ENCODE measurements around the gene DUSP8.

Gene DUSP8

GRCh38 chr11:1532014-1532586 is 40.0 kb downstream of the DUSP8 start:
- no peak for DNase-seq (ENCODE audit: low spot score)

DNA sequence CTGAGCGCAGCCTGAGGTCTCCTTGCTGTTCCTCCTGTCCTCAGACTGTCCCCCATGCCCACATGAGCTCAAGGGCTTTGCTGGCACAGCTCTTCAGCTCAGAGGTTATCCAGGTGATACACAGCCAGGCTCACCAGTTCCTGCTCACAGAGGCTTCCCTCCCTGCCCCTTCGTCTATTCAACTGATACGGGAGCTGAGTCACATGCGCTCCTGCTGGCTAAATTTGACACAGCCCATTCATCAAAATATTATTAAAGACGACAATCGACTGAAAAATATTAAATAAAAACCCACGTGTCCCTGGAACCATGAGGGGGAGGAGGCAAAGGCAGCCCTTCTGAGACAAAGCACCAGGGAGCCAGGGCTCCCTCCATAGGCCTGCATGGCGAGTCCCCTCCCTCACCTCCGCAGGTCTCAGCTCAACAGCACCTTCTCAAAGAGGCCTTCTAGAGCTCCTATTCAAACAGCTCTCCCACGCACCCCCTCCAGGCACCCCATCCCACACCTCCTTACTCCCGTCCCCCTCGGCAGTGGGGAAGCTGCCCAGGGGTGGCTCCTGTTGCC is 40.5 kb downstream of the DUSP8 start:
- DNase-seq (ENCODE audit: low spot score), result no peak

GRCh38 chr11:1530686-1531448 is 41.2 kb downstream of the DUSP8 start:
- no peak for DNase-seq (ENCODE audit: low spot score)

GRCh38 chr11:1529774-1530173 is 42.3 kb downstream of the DUSP8 start:
- DNase-seq (ENCODE audit: low spot score), result no peak

DNA sequence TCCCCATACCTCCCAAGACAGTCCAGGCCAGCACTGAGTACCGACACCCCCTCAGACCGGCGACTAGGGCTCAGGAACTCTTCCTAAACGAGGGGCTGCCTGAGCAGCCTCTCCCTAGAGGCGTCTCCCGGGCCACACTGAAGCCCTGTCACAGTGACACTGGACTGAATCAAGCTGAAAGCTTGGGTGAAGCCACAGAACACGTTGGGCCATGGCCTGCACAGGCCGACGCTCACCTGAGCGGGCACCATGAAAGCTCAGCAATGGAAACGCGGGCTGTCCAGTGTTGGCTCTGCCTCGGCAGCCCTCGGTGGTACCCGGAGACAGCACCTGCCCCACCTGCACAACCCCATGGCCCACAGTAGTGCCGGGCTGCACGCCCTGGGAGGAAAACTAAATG is 42.8 kb downstream of the DUSP8 start:
- no peak for DNase-seq (ENCODE audit: low spot score)

DNA sequence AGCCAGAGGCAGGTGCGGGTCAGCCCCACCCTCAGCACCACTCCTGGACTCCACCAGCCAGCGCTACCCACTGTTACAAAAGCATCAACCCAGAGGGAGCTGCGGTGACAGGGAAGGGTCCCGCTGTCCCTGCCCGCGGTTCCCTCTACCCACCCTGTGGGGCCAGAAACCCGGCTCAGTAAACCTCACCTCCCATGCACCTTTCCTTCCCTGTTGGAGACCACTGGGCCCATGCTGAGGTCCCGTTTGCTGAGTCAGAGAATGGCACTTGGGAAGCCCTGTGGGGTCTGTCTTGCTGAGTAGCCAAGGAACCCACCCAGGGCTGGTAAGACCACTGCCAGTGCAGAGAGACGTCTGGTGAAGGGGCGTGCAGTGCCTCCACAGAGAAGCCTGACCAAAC is 43.4 kb downstream of the DUSP8 start:
- DNase-seq (ENCODE audit: low spot score), result no peak

DNA sequence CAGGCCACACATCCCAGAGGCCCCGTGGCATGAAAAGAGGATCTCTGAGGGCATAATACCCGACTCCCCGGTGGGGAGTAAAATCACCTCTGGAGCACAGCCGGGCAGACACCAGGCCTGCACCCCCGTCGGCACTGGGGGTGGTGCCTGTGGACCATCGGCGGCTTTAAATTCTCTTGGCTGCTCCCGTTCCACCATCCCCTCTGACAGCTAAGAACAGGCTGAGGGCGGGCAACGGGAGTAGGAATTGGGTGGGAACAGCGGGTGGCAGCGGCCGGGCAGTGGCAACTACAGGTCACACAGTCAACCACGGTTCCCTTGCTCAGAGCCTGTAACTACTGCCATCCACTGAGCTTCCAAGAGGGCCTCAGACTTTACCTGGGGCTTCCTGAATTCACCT is 45.3 kb downstream of the DUSP8 start:
- DNase-seq (ENCODE audit: low spot score), result no peak

GRCh38 chr11:1523779-1524178 is 48.3 kb downstream of the DUSP8 start:
- no peak for DNase-seq (ENCODE audit: low spot score)

DNA sequence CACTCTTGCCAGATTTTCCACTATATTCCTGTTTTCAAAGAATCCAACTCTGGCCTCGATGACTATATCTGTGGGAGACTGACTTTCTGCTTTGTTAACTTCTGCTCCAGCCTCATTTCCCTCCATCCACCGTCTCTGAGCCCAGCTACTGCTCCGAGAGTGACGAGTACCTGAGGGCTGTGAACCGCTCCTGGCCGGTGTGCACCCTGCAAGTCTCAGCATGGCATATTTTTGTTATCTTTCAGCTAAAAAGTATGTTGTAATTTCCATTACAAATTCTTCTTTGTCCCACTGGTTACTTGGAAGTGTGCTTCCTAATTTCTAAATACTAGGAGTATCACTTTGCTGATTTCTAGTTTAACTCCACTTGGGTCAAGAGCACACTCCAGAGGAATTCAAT is 49.0 kb downstream of the DUSP8 start:
- no peak for DNase-seq (ENCODE audit: low spot score)

DNA sequence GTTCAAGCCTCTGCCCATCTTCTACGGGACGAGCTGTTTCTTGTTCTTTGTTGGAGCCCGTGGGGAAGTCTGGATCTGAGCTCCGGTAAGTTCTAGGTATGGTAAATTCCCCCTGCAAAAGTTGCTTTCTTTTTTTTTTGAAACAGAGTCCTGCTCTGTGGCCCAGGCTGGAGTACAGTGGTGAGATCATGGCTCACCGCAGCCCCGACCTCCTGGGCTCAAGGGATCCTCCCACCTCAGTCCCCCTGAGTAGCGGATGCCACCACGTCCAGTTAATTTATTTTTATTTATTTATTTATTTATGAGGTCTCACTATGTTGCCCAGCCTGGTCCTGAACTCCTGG is 50.0 kb downstream of the DUSP8 start:
- no peak for DNase-seq (ENCODE audit: low spot score)

DNA sequence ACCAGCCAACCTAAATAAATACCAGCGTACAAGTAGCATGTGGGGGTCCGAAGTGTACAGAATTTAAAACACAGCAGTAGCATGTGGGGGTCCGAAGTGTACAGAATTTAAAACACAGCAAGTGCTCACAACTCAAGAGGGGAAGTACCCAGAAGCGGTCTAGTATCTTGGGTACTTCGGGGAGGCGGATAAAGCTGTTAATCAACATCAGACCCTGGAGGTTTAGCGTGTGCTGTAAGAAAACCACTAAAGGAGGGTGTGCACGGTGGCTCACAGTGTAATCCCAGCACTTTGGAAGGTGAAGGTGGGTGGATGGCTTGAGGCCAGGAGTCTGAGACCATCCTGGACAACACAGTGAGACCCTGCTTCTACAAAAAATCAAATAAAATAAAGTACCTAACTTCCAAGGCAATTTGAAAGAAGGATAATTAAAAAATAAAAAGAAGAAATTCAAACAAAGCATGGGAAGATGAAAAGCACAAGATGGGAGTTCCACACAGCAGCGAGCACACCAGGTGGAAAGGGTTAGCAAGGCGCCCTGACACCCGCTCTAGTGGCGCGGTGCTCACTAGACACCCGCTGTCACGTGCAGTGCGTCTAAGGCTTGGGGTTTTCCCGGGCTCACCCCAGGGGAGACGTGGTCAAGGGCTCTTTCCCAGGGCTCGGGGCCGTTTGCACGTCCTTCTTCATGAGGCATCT is 50.5 kb downstream of the DUSP8 start:
- DNase-seq (ENCODE audit: low spot score), result no peak

DNA sequence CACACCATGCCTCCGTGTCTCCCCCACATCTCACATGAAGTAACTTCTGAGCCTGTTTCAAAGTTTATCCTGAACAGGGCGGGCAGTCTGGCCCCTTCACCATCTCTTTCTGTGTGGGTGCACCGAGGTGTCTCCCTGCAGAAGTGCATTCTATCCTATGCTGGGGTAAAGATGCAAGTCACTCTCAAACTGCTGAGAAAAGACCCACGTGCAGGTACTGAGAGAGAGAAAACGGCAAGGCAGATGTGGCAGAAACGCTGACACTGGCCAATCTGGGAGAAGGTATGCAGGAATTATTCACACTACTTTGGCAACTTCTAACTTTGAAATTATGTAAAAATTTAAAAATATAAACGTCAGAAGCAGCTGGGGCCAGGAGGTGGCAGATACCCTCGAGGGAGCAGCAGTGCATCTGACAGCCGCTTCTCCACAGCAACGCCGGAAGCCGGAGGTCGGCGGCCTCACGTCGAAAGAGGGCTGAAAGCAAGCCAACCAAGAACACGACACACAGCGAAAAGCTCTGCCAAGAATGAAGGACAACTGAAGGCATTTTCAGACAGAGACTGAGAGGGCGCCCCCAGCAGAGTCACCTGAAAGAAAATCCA is 51.3 kb downstream of the DUSP8 start:
- DNase-seq (ENCODE audit: low spot score), result no peak

DNA sequence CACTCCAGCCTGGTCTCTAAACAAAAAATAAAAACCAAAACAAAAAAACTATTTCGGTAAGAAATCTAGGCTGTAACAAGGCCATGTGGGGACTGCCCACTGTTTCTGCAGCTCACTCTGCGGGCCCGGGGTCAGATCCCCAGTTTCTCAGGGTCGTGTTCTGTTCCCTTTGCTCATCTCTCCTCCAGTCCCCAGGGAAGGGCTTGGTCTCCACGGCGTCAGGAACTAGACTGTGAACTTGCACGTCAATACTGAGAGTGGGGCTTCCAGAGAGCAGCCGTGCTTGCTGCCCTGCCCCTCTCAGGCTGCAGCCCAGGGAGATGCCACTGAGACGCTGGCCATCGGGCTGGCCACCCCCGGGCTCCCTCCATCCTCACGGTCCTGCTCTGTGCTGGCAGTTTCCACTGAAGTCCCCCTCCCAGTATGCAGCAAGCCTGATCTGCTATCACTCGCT is 51.8 kb downstream of the DUSP8 start:
- DNase-seq (ENCODE audit: low spot score), result no peak

- no peak for DNase-seq (ENCODE audit: low spot score)
Measured at GRCh38 chr11:1519028-1520010, 52.8 kb downstream of the DUSP8 start.

DNA sequence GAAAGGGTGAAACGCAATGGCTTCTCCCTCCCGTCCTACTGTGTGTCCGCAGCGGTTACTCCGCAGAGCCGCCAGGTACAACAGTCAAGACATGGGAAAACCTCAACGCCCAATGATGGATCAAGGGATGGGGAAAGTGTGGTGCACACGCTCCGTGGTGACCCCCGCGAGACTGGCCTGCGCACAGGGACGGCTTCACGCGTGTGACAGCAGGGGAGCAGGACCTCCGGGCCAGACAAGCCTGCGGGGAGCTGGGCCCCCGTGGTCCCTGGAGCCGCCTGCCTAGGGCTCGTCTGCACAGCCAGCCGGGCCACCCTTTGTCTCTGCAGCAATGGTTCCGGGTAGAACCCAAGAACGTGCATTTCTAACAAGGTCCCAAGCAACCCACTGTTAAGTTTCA is 53.8 kb downstream of the DUSP8 start:
- DNase-seq (ENCODE audit: low spot score), result no peak

GRCh38 chr11:1517117-1518005 is 54.7 kb downstream of the DUSP8 start:
- no peak for DNase-seq (ENCODE audit: low spot score)

- no peak for DNase-seq (ENCODE audit: low spot score)
Measured at GRCh38 chr11:1516273-1517067, 55.6 kb downstream of the DUSP8 start.

- peak; percentile 92 for DNase-seq (ENCODE audit: low spot score)
Measured at GRCh38 chr11:1515082-1516060, 56.7 kb downstream of the DUSP8 start.

Measured in ecto neural progenitor cell (in vitro differentiated cells).